BLaER1 (cell line): ENCODE measurements around the gene INTS13.
A peak's percentile ranks its signal among the peaks of the same experiment; 100 is the strongest.

Experiments used
- H3K27ac ChIP-seq: shearing (Covaris generic); formaldehyde crosslinking; 2 replicates; pipeline ENCODE4 v1.8.1; 2022
- H3K27me3 ChIP-seq: shearing (Covaris generic); formaldehyde crosslinking; 2 replicates; pipeline ENCODE4 v1.8.1; 2022
- H3K36me3 ChIP-seq: shearing (Covaris generic); formaldehyde crosslinking; 2 replicates; pipeline ENCODE4 v1.8.1; 2022
- H3K4me1 ChIP-seq: shearing (Covaris generic); formaldehyde crosslinking; 2 replicates; pipeline ENCODE4 v1.8.1; 2022
- H3K4me2 ChIP-seq: shearing (Covaris generic); formaldehyde crosslinking; 2 replicates; pipeline ENCODE4 v1.8.1; 2022
- H3K4me3 ChIP-seq: shearing (Covaris generic); formaldehyde crosslinking; 2 replicates; pipeline ENCODE4 v1.8.1; 2022
- H3K9ac ChIP-seq: shearing (Covaris generic); formaldehyde crosslinking; 2 replicates; pipeline ENCODE4 v1.8.1; 2022
- H3K9me3 ChIP-seq: shearing (Covaris generic); formaldehyde crosslinking; 2 replicates; pipeline ENCODE4 v1.8.1; 2022
- H4K20me1 ChIP-seq: shearing (Covaris generic); formaldehyde crosslinking; 2 replicates; pipeline ENCODE4 v1.8.1; 2022
- Cebpa-rat ChIP-seq: shearing (Covaris generic); IDR thresholded peaks from 2 replicates; pipeline ENCODE4 v1.8.1; 2022

INTS13 gene

GRCh38 chr12:26954027-26954426 is 16.2 kb upstream of the INTS13 start:
- TF ChIP-seq Cebpa-rat, result no peak
- no peak overlapping the region for H3K4me2 ChIP-seq
- no peak overlapping the region for H3K4me3 ChIP-seq
- no peak overlapping the region for H3K9ac ChIP-seq
- peaks cover 36% of the 10 kb centered on the region; the same call in 1 of the 2 replicates for H4K20me1 ChIP-seq
- no peaks in the 10 kb centered on the region for H3K27me3 ChIP-seq
- no peak overlapping the region for H3K27ac ChIP-seq
- H3K36me3 ChIP-seq, result peaks cover 37% of the 10 kb centered on the region
- H3K4me1 ChIP-seq, result no peaks in the 10 kb centered on the region
- peaks cover 13% of the 10 kb centered on the region for H3K9me3 ChIP-seq

GRCh38 chr12:26953447-26953846 is 15.7 kb upstream of the INTS13 start:
- H3K36me3 ChIP-seq, result peaks cover 43% of the 10 kb centered on the region
- peaks cover 19% of the 10 kb centered on the region for H3K9me3 ChIP-seq
- H3K4me3 ChIP-seq, result no peak overlapping the region
- H3K27ac ChIP-seq, result no peak overlapping the region
- H3K9ac ChIP-seq, result no peak overlapping the region
- no peaks in the 10 kb centered on the region for H3K27me3 ChIP-seq
- TF ChIP-seq Cebpa-rat, result no peak
- no peak overlapping the region for H3K4me2 ChIP-seq
- H4K20me1 ChIP-seq, result peaks cover 36% of the 10 kb centered on the region; the same call in 1 of the 2 replicates
- H3K4me1 ChIP-seq, result no peaks in the 10 kb centered on the region

- TF ChIP-seq Cebpa-rat, result no peak
- Histone ChIP-seq H3K36me3 (peaks cover 41% of the 10 kb centered on the region), H3K27me3 (no peaks in the 10 kb centered on the region), H3K4me2 (no peak overlapping the region), H3K4me3 (no peak overlapping the region), H3K27ac (no peak overlapping the region), H4K20me1 (peaks cover 16% of the 10 kb centered on the region; the same call in 1 of the 2 replicates), H3K9ac (no peak overlapping the region), H3K4me1 (no peaks in the 10 kb centered on the region), H3K9me3 (peaks cover 42% of the 10 kb centered on the region)
Observed at GRCh38 chr12:26948309-26948708, 10.5 kb upstream of the INTS13 start.

DNA sequence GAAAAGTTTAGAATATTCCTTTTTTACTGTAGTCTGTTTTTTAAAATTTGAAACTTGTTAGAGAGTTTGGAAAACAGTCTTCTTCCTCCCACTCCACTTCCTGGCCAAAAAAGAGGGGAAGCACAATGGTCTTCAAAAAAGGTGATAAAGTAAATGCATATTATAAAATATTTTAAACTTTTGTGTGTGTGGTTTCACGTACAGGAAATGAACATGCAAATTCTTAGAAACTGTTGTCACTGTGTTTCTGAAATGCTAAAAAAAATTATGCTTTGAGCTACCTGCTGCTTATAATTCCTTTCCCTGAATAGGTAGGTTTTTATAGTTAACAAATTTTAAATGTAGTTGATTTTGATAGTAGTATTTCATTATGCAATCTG is 3.4 kb upstream of the INTS13 start:
- peaks cover 38% of the 10 kb centered on the region for H3K4me1 ChIP-seq
- peak overlapping the region; percentile 32; the same call in 1 of the 2 replicates for H3K4me3 ChIP-seq
- H3K4me2 ChIP-seq, result peak overlapping the region; percentile 94
- peak overlapping the region; percentile 52; the same call in 1 of the 2 replicates for H3K9ac ChIP-seq
- H3K36me3 ChIP-seq, result peaks cover 21% of the 10 kb centered on the region; the same call in 1 of the 2 replicates
- TF ChIP-seq Cebpa-rat, result no peak
- peaks cover 46% of the 10 kb centered on the region for H4K20me1 ChIP-seq
- H3K27me3 ChIP-seq, result no peaks in the 10 kb centered on the region
- peaks cover 9% of the 10 kb centered on the region for H3K9me3 ChIP-seq
- H3K27ac ChIP-seq, result peak overlapping the region; percentile 49

GRCh38 chr12:26940516-26941214 is 2.9 kb upstream of the INTS13 start:
- peak overlapping the region; percentile 94 for H3K4me2 ChIP-seq
- peaks cover 4% of the 10 kb centered on the region for H3K9me3 ChIP-seq
- no peak for TF ChIP-seq Cebpa-rat
- no peaks in the 10 kb centered on the region for H3K27me3 ChIP-seq
- peak overlapping the region; percentile 96; the same call in 1 of the 2 replicates for H3K4me3 ChIP-seq
- H3K27ac ChIP-seq, result peak overlapping the region; percentile 49; the same call in 1 of the 2 replicates
- peaks cover 16% of the 10 kb centered on the region; the same call in 1 of the 2 replicates for H3K36me3 ChIP-seq
- H3K9ac ChIP-seq, result peak overlapping the region; percentile 52
- H3K4me1 ChIP-seq, result peaks cover 43% of the 10 kb centered on the region
- peaks cover 50% of the 10 kb centered on the region for H4K20me1 ChIP-seq

- Histone ChIP-seq H4K20me1 (peaks cover 57% of the 10 kb centered on the region), H3K4me2 (peak overlapping the region; percentile 94), H3K27ac (no peak overlapping the region), H3K9ac (peak overlapping the region; percentile 95), H3K36me3 (peaks cover 13% of the 10 kb centered on the region; the same call in 1 of the 2 replicates), H3K9me3 (no peaks in the 10 kb centered on the region; the same call in 1 of the 2 replicates), H3K4me1 (peaks cover 51% of the 10 kb centered on the region), H3K27me3 (no peaks in the 10 kb centered on the region), H3K4me3 (peak overlapping the region; percentile 96)
- no peak for TF ChIP-seq Cebpa-rat
Observed at GRCh38 chr12:26939953-26940352, 2.2 kb upstream of the INTS13 start.

GRCh38 chr12:26939192-26939832 is 1.5 kb upstream of the INTS13 start:
- H3K4me1 ChIP-seq, result peaks cover 55% of the 10 kb centered on the region
- no peak for TF ChIP-seq Cebpa-rat
- peak overlapping the region; percentile 95 for H3K9ac ChIP-seq
- no peaks in the 10 kb centered on the region for H3K27me3 ChIP-seq
- peaks cover 16% of the 10 kb centered on the region; the same call in 1 of the 2 replicates for H3K36me3 ChIP-seq
- peaks cover 62% of the 10 kb centered on the region for H4K20me1 ChIP-seq
- peak overlapping the region; percentile 96 for H3K4me3 ChIP-seq
- peak overlapping the region; percentile 93 for H3K27ac ChIP-seq
- no peaks in the 10 kb centered on the region; the same call in 1 of the 2 replicates for H3K9me3 ChIP-seq
- H3K4me2 ChIP-seq, result peak overlapping the region; percentile 94

DNA sequence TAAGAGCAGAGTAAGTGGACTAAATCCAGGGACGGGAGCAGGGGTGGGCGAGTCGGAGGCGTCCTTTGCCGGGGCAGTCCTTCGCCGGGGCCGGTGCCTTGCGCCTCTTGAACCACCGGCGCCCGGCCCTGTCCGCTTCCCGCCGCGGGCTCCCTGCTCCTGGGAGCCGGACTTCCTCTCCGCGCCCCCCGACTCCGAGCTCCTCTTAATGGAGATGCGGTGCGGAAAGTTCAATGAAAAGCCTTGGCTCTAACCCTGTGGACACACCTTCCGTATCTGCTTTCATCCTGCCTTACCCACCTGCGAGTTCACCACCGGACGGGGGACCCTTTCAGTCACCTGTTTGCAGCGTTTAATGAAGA is 901 bp upstream of the INTS13 start:
- no peaks in the 10 kb centered on the region for H3K27me3 ChIP-seq
- H3K36me3 ChIP-seq, result peaks cover 18% of the 10 kb centered on the region; the same call in 1 of the 2 replicates
- peak overlapping the region; percentile 96 for H3K4me3 ChIP-seq
- H3K9me3 ChIP-seq, result no peaks in the 10 kb centered on the region; the same call in 1 of the 2 replicates
- peak overlapping the region; percentile 93 for H3K27ac ChIP-seq
- peaks cover 65% of the 10 kb centered on the region for H4K20me1 ChIP-seq
- TF ChIP-seq Cebpa-rat, result no peak
- H3K9ac ChIP-seq, result peak overlapping the region; percentile 95
- H3K4me1 ChIP-seq, result peaks cover 55% of the 10 kb centered on the region
- H3K4me2 ChIP-seq, result peak overlapping the region; percentile 94

DNA sequence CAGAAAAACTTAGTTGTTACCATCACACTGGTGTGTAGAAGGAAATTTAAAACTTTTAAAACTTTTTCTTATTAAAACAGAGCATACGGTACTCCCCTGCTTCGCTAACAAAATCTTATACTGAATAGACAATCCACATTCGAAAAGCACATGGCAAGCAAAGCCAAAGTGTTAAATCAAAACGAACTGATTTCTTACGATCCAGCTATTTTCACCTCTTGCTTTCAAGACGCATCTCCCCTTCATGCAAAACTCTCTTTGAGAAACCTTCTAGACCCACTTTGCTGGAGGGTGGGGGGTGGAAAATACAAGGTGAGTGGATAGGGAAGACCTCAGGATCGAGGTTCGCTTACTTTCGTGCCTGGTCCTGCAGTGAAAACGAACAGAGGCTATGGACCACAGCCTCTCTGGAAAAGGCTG is 328 bp downstream of the INTS13 start:
- TF ChIP-seq Cebpa-rat, result no peak
- Histone ChIP-seq H3K9me3 (no peaks in the 10 kb centered on the region), H3K36me3 (peaks cover 26% of the 10 kb centered on the region), H3K4me1 (peaks cover 55% of the 10 kb centered on the region), H3K27ac (peak overlapping the region; percentile 93), H3K4me3 (peak overlapping the region; percentile 96), H4K20me1 (peaks cover 67% of the 10 kb centered on the region), H3K4me2 (peak overlapping the region; percentile 89), H3K27me3 (no peaks in the 10 kb centered on the region), H3K9ac (peak overlapping the region; percentile 95)
